ENCODE data around the gene ACCS.

The ACCS gene, protein sequence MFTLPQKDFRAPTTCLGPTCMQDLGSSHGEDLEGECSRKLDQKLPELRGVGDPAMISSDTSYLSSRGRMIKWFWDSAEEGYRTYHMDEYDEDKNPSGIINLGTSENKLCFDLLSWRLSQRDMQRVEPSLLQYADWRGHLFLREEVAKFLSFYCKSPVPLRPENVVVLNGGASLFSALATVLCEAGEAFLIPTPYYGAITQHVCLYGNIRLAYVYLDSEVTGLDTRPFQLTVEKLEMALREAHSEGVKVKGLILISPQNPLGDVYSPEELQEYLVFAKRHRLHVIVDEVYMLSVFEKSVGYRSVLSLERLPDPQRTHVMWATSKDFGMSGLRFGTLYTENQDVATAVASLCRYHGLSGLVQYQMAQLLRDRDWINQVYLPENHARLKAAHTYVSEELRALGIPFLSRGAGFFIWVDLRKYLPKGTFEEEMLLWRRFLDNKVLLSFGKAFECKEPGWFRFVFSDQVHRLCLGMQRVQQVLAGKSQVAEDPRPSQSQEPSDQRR

DNA sequence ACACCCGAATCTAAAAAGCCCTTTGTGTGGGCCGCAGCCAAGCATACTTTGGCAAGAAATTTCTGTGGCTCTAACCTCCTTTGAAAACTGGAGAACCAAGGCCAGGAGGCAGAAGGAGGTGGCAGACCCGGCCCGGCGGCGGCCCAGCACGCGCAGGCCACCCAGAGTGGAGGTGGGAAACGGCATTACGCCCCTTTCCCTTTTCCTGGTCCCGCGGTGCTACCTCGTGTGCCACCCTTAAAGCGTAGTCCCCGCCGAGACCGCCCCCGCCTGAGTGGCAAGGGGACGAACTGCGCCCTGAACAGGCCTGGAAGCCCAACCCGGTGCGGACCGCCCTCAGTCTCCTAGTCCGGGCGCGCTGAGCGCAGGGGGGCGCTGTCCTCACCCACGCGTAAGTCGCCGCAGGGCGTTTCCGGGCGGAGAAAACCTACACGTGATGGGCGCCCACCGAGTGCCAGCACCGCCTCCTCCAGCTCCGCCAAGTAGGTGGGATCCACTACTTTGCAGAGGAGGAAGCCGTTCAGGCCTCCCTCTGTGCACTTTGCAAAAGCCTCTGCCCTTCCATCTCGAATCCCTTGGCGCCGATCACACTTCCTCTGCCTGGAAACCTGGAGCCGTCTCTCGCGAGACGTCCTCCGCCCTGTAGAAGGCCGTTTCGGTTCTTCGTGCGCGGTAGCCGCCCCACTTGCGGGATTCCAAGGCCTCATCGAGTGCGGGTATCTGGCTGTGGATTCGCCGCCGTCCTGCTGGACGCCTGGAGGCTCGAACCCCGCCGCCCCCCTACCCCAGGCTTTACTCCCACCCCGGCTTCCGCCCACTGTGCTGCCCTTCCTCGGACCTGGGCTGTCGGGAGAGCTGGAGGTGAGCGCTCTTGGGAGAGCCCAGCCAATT lies at the start of gene ACCS:
Gene ACCS, plus strand, starts transcription at position 430 of the 891 bp plus-strand sequence. CDS start 1,358 bp downstream, outside the sequence.
- peak; percentile 90 for DNase-seq

- DNase-seq = no peak
Observed at GRCh38 chr11:44016546-44017442, 49.3 kb upstream of the ACCS start.

DNA sequence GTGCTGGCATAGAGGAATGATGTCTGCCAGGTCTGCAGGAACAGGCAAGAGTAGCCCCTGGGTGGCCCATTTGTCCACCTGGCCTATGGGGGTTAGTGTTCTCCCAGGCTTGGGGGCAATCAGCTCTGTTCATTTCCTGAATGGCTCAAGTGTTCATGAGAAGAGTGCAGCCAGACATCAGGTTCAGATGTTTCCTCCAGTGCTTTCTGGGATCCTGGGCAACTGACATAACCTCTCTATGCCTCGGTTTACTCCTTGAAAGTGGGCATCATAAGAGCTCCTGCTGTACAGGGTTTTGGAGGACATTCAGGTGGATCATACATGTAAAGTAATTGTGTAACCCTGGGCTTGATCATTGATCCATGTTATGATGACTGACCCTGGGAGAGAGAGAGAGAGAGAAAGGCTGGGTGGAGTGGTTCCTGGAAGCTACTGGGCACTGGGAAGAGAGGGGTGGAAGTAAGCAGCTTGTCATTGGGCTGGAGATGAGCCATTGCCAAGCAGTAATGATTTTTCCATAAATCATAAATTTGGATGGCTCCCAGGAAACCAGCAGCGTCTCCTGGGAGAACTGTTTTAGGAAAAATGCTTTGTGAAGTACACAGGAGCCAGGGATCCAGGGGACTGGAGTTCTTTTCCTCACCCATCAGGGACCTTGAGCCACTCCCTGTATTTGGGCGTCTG lies 48.5 kb upstream of the ACCS start:
- DNase-seq = no peak

- DNase-seq = no peak
Observed at GRCh38 chr11:44018127-44018521, 47.9 kb upstream of the ACCS start.

- no peak for DNase-seq
Observed at GRCh38 chr11:44018829-44019228, 47.2 kb upstream of the ACCS start.

DNA sequence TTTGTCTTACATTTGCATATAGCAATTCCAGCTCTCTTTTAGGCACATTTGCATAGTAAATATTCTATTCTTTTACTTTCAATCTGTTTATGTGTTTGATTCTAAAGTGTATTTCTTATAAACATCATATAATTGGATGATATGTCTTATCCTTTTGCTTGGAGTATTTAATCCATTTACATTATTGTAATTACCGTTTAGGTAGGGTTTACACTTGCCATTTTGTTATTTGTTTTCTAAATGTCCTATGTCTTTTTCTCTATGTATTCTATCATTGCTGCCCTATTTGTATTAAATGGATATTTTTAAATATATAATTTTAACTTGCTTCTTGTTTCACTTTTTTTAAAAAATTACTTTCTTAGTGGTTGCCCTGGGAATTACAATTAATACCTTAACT lies 41.1 kb upstream of the ACCS start:
- DNase-seq = no peak

DNA sequence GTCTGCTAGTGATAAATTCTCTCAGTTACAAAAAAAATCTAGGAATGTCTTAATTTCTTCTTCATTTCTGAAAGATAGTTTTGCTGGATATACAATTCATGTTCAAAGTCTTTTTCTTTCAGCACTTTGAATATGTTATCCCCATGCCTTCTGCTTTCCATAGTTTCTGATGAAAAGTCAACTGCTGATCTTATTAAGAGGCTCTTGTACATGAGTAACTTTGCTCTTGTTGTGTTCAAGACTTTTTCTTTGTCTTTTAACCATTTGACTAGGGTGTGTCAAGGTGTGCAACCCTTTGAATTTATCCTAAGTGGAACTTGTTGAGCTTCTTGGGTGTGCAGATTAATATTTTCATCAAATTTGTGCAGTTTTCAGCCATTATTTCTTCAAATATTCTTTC lies 40.3 kb upstream of the ACCS start:
- DNase-seq = no peak

DNA sequence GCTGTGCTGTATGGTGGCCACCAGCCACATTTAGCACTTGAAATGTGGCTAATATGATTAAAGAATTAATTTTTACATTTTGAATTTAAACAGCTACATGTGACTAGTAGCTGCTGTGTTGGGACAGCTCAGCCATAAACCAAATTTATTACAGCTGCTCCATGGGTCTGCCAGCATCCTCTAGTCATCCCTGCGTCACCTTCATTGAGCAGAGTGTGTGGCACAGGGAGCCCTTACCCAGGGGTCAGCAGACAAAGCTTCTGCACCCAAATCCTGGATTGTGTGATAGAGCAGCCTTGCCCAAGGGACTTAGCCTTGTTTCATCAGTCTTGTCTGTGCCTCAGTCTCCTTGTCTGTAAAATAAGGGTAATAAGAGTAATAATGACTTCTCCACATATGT lies 37.7 kb upstream of the ACCS start:
- DNase-seq = no peak

GRCh38 chr11:44028816-44029506 lies 37.1 kb upstream of the ACCS start:
- no peak for DNase-seq

- DNase-seq = no peak
Observed at GRCh38 chr11:44029507-44029845, 36.6 kb upstream of the ACCS start.

- no peak for DNase-seq
Observed at GRCh38 chr11:44029977-44030911, 35.8 kb upstream of the ACCS start.

DNA sequence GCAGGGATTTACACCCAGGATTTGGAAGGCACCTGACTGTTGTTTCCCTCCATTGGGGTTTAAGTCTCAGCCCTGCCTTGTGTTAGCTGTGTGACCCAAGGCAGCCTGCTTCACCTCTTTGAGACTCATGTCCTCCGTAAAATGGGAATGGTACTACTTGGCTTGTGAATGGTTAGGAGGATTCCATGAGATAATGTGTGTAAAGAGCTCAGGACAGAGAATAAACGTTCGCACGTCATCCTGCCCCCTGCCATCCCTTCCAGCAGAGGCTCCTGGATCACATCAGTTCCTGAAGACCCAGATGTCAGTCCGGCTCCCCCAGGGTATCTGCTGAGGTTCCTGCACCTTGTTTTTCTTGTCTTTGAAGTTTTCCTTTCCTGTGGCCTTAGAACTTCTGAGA lies 35.1 kb upstream of the ACCS start:
- DNase-seq = no peak

DNA sequence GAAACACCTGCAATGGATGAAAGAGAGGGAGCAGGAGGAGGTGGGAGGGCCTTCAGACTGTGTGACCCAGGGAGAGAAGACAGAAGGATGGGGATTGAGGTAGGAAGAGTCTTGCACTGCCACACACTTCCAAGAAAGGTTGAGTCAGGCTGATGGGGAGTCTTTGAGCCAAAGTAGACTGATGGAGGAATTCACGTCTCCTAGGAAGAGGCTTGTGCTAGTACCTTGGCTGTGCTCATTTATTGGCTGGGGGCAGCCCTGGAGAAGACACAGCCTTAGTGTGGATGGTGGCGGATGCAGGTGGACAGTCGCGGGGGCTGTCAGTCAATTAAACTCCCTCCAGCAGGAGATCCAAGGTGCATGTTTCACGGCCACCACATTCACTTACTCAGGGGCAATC lies 34.5 kb upstream of the ACCS start:
- DNase-seq = no peak

DNA sequence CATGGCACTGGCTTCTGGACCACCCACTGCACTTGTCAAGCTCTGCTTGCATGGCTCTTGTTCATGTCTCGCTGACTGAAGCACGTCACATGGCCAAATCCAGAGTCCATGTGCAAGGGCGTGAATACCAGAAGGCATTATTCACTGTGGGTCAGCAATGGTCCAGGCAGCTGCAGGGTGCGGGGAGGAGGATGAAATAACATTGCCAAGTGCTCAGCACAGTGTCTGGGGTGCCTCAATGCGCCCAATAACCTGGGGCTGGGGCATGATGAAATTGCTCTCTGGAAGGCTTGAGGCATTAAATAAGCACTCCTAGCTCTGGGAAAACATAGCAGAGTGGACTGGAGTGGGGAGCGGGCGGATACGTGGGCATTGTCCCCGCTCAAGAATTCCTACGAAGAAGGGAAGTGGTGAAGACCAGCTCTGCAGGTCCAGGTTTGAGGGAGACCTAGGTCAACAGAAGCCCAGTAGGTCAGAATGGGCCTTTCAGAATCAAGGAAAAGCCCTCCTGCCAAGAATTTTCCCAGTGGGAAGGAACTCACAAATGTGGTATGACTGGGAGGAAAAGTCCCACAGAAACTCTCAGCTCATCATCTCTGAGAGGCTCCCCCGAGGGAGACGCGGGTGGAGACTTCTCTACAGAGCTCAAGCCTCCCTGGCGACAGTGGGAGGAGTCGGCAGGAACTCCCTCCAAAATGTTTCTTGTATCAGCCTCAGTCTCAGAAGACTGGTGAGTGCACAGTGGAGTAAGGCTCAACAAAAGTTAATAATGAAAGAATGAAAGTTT lies 33.6 kb upstream of the ACCS start:
- no peak for DNase-seq

GRCh38 chr11:44033411-44033850 lies 32.6 kb upstream of the ACCS start:
- DNase-seq = no peak

- DNase-seq = no peak
Observed at GRCh38 chr11:44033856-44034255, 32.2 kb upstream of the ACCS start.

DNA sequence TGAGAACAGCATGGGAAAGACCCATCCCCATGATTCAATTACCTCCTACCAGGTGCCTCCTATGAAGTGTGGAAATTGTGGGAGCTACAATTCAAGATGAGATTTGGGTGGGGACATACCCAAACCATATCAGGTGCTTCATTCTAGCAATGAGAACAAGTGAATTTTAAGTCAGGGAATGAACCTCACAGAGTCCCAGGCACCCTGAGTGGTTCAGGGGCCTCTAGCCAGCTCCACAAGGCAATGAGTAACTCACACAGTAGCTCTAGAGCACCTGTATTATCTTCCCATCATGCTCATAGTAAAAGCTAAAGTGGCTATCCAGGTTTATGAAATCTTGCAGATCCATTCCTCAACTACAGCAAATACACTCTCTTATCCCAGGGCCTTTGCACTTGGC lies 31.4 kb upstream of the ACCS start:
- no peak for DNase-seq

- DNase-seq = peak; percentile 18
Observed at GRCh38 chr11:44036811-44037657, 29.0 kb upstream of the ACCS start.

DNA sequence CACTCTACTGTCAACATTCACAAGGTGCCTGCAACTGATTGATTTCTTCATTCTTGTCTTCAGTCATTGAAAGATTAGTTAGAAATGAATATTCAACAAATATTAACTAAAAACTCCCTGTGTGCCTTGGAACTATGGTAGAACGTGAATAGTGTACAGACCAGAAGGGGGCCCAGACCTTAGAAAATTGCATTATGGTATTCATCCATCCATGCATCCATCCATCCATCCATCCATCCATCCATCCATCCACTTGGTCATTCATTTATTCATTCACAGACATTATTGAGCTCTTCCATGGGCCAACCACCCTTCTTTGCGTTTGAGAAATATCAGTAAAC lies 28.4 kb upstream of the ACCS start:
- no peak for DNase-seq

Data from CD4-positive, alpha-beta T cell treated with Interleukin-21 for 1 hour (primary cell).